Astrocyte (in vitro differentiated cells and primary cell): ENCODE results near the gene ST6GALNAC3.

Experiments
- EZH2 ChIP-seq: IDR thresholded peaks from 2 replicates; pipeline ENCODE4 v1.6.1; 2012; ENCODE audit warnings: mild to moderate bottlenecking, low read length, inconsistent platforms; ENCODE audit not compliant: insufficient read depth
- TF ChIP-seq, protein P1 (sequence below): IDR thresholded peaks from 2 replicates; pipeline ENCODE4 v1.5.1; 2011; ENCODE audit warnings: low read depth, mild to moderate bottlenecking, inconsistent platforms, low read length, moderate library complexity; ENCODE audit not compliant: insufficient read depth

DNA sequence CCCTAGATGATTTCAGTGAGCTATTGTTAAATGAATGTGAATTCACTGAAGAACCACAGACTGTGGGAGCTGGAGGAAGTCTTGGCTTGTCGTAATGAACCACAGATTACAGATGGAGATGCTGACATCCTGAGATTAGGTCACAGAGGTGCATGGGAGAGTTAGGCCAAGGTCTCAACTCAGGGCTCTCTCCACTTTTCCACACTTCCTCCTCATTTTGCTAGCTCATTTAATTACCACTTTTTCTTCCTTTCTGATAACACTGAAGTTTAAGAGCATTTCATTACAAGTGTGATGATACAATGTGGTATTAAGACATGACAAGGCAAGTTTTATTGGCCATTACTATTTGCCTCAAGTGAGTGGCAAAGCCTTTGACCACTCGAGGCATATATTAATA lies 30.8 kb downstream of the ST6GALNAC3 start:
- TF ChIP-seq, protein P1, sequence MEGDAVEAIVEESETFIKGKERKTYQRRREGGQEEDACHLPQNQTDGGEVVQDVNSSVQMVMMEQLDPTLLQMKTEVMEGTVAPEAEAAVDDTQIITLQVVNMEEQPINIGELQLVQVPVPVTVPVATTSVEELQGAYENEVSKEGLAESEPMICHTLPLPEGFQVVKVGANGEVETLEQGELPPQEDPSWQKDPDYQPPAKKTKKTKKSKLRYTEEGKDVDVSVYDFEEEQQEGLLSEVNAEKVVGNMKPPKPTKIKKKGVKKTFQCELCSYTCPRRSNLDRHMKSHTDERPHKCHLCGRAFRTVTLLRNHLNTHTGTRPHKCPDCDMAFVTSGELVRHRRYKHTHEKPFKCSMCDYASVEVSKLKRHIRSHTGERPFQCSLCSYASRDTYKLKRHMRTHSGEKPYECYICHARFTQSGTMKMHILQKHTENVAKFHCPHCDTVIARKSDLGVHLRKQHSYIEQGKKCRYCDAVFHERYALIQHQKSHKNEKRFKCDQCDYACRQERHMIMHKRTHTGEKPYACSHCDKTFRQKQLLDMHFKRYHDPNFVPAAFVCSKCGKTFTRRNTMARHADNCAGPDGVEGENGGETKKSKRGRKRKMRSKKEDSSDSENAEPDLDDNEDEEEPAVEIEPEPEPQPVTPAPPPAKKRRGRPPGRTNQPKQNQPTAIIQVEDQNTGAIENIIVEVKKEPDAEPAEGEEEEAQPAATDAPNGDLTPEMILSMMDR: no peak
- TF ChIP-seq EZH2: no peak
